Measurements from ENCODE around the gene GAS7.

GAS7 gene

GRCh38 chr17:10198509-10199249 is at the start of gene GAS7:
GAS7 (minus strand) TSS chr17:10198606.
- DNase-seq (ENCODE audit: low read depth in 3 of 3, low spot score in 1 of 3), result no peak

GRCh38 chr17:10247810-10248209 is 49.4 kb upstream of the GAS7 start:
- no peak for DNase-seq (ENCODE audit: low read depth in 3 of 3, low spot score in 1 of 3)

- no peak for DNase-seq (ENCODE audit: low read depth in 3 of 3, low spot score in 1 of 3)
Observed at GRCh38 chr17:10243883-10244844, 45.8 kb upstream of the GAS7 start.

- no peak for DNase-seq (ENCODE audit: low read depth in 3 of 3, low spot score in 1 of 3)
Observed at GRCh38 chr17:10241781-10242180, 43.4 kb upstream of the GAS7 start.

GRCh38 chr17:10238661-10239060 is 40.3 kb upstream of the GAS7 start:
- no peak for DNase-seq (ENCODE audit: low read depth in 3 of 3, low spot score in 1 of 3)

- no peak for DNase-seq (ENCODE audit: low read depth in 3 of 3, low spot score in 1 of 3)
Observed at GRCh38 chr17:10234033-10234432, 35.6 kb upstream of the GAS7 start.

- no peak for DNase-seq (ENCODE audit: low read depth in 3 of 3, low spot score in 1 of 3)
Observed at GRCh38 chr17:10233161-10233560, 34.8 kb upstream of the GAS7 start.

GRCh38 chr17:10229181-10229580 is 30.8 kb upstream of the GAS7 start:
- DNase-seq (ENCODE audit: low read depth in 3 of 3, low spot score in 1 of 3), result no peak

- DNase-seq (ENCODE audit: low read depth in 3 of 3, low spot score in 1 of 3), result peak in 2 of 3 donors; percentile 0 to 21
Observed at GRCh38 chr17:10226930-10227695, 28.7 kb upstream of the GAS7 start.

GRCh38 chr17:10224582-10225195 is 26.3 kb upstream of the GAS7 start:
- no peak for DNase-seq (ENCODE audit: low read depth in 3 of 3, low spot score in 1 of 3)

GRCh38 chr17:10219193-10219592 is 20.8 kb upstream of the GAS7 start:
- no peak for DNase-seq (ENCODE audit: low read depth in 3 of 3, low spot score in 1 of 3)

GRCh38 chr17:10217916-10218315 is 19.5 kb upstream of the GAS7 start:
- no peak for DNase-seq (ENCODE audit: low read depth in 3 of 3, low spot score in 1 of 3)

GRCh38 chr17:10216213-10216938 is 18.0 kb upstream of the GAS7 start:
- DNase-seq (ENCODE audit: low read depth in 3 of 3, low spot score in 1 of 3), result no peak

GRCh38 chr17:10215286-10215685 is 16.9 kb upstream of the GAS7 start:
- DNase-seq (ENCODE audit: low read depth in 3 of 3, low spot score in 1 of 3), result no peak

GRCh38 chr17:10211666-10212065 is 13.3 kb upstream of the GAS7 start:
- DNase-seq (ENCODE audit: low read depth in 3 of 3, low spot score in 1 of 3), result no peak

- no peak for DNase-seq (ENCODE audit: low read depth in 3 of 3, low spot score in 1 of 3)
Observed at GRCh38 chr17:10210151-10210574, 11.8 kb upstream of the GAS7 start.

GRCh38 chr17:10208604-10209193 is 10.3 kb upstream of the GAS7 start:
- no peak for DNase-seq (ENCODE audit: low read depth in 3 of 3, low spot score in 1 of 3)

GRCh38 chr17:10207153-10207552 is 8.7 kb upstream of the GAS7 start:
- no peak for DNase-seq (ENCODE audit: low read depth in 3 of 3, low spot score in 1 of 3)

- no peak for DNase-seq (ENCODE audit: low read depth in 3 of 3, low spot score in 1 of 3)
Observed at GRCh38 chr17:10205549-10206185, 7.3 kb upstream of the GAS7 start.
